Neural progenitor cell (in vitro differentiated cells): ENCODE measurements around the gene ARFIP2. TPM values are rescaled to one million over a fixed set of nuclear protein-coding genes. Genes with fewer than 3 reads are reported as not detected.
"Not testable (repeated sequence)": the region's sequence is repeated elsewhere in the genome, so short reads cannot be mapped to it uniquely, and the experiment has no call there.

Source experiments
- DNase-seq: peaks from one replicate; pipeline ENCODE4 v3.0.0-alpha.2; 2016; ENCODE audit warnings: low spot score
- H2AFZ ChIP-seq: fragments of 200-600 bp; sonication (generic); replicated peaks from 2 replicates; pipeline ENCODE4 v1.6.1; 2016; ENCODE audit warnings: antibody characterized with exemption
- H3F3A ChIP-seq: fragments of 200-600 bp; sonication (generic); 2 replicates; pipeline ENCODE4 v1.6.1; 2016; ENCODE audit warnings: antibody characterized with exemption, low read depth
- H3K27ac ChIP-seq: fragments of 200-600 bp; sonication (generic); 2 replicates; pipeline ENCODE4 v1.5.1; 2016; ENCODE audit warnings: mild to moderate bottlenecking
- H3K27me3 ChIP-seq: fragments of 200-600 bp; sonication (generic); 2 replicates; pipeline ENCODE4 v1.6.1; 2016; ENCODE audit warnings: mild to moderate bottlenecking, moderate library complexity
- H3K36me3 ChIP-seq: fragments of 200-600 bp; sonication (generic); 2 replicates; pipeline ENCODE4 v1.5.1; 2016
- H3K4me1 ChIP-seq: fragments of 200-600 bp; sonication (generic); 2 replicates; pipeline ENCODE4 v1.6.1; 2016; ENCODE audit warnings: mixed run types
- H3K4me2 ChIP-seq: fragments of 200-600 bp; sonication (generic); 2 replicates; pipeline ENCODE4 v1.6.1; 2016
- H3K4me3 ChIP-seq: fragments of 200-600 bp; sonication (generic); 2 replicates; pipeline ENCODE4 v1.5.1; 2016
- H3K79me2 ChIP-seq: fragments of 200-600 bp; sonication (generic); 2 replicates; pipeline ENCODE4 v1.6.1; 2016; ENCODE audit warnings: low read depth
- H3K9ac ChIP-seq: fragments of 200-600 bp; sonication (generic); 2 replicates; pipeline ENCODE4 v1.6.1; 2016
- H3K9me3 ChIP-seq: fragments of 200-600 bp; sonication (generic); 2 replicates; pipeline ENCODE4 v1.5.1; 2016; ENCODE audit warnings: low read depth
- H4K20me1 ChIP-seq: fragments of 200-600 bp; sonication (generic); 2 replicates; pipeline ENCODE4 v1.6.1; 2016; ENCODE audit warnings: low read depth
- H3K27ac Mint-ChIP-seq: 3 replicates; pipeline ENCODE4 v1.8.0; 2021; ENCODE audit warnings: mixed read lengths
- H3K27me3 Mint-ChIP-seq: 2 replicates; pipeline ENCODE4 v1.8.0; 2022; ENCODE audit warnings: low read depth, mild to moderate bottlenecking, inconsistent platforms, moderate library complexity, mixed read lengths; ENCODE audit not compliant: insufficient read depth
- H3K36me3 Mint-ChIP-seq: 3 replicates; pipeline ENCODE4 v1.8.0; 2021; ENCODE audit warnings: mixed read lengths
- H3K4me1 Mint-ChIP-seq: 3 replicates; pipeline ENCODE4 v1.8.0; 2021; ENCODE audit warnings: mixed read lengths
- H3K4me3 Mint-ChIP-seq: 3 replicates; pipeline ENCODE4 v1.8.0; 2021; ENCODE audit warnings: mild to moderate bottlenecking, moderate library complexity, mixed read lengths
- H3K9me3 Mint-ChIP-seq: 3 replicates; pipeline ENCODE4 v1.8.0; 2020; ENCODE audit warnings: mixed read lengths
- EZH2 ChIP-seq: fragments of 200-600 bp; sonication (generic); IDR thresholded peaks from 2 replicates; pipeline ENCODE4 v1.6.1; 2017; ENCODE audit warnings: antibody characterized with exemption, mild to moderate bottlenecking, moderate library complexity
- EZH2phosphoT487 ChIP-seq: fragments of 200-600 bp; sonication (generic); IDR thresholded peaks from 2 replicates; pipeline ENCODE4 v1.6.1; 2017; ENCODE audit warnings: antibody characterized with exemption
- total RNA-seq: library from RNA; depleted of rRNA; stranded (reverse); fragments of >200 nt; gene quantifications from 2 replicates; pipeline ENCODE4 v1.2.3, GENCODE V29; 2015; ENCODE audit warnings: low replicate concordance
- TF ChIP-seq, protein P1 (sequence below): fragments of 200-600 bp; sonication (generic); IDR thresholded peaks from 2 replicates; pipeline ENCODE4 v1.5.1; 2017; ENCODE audit warnings: antibody characterized with exemption, mild to moderate bottlenecking

Gene ARFIP2
- total RNA-seq, 1 donor from 2014 or later, result 40.2 TPM

DNA sequence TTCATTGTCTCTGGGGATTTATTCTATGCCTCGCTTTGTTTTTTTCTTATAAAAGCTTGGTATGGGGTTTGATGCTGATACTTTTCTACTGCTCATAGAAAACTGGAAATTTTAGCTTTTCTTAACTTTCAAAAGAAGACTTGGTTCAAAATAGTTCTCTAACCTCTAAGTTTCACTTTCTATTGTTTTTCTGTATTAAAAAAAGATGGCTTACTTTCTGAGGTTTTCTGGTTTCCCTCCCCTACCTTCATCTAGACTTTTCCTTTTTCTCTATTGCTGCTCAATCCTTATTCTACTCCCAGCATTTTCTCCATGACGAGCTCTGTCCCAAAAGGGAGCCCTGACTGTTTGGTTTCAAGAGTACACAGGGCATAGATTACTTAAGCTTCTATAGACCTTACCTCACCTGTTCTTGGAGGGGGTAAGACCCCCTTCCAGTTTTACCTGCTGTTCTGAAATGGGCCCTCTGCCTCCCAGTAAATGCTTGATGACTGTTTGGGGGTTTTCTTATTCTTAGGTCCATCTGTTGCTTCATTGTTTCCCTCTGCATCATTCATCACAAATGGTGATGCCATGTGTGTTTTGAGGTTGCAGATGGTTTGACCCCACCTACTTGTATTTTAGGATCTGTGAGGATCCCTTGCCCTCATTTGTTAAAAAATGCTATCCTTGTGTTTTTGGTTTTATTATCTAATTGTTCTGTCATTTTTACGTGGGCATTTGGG, 45.4 kb upstream of the ARFIP2 start:
- Mint-ChIP-seq H3K27ac (no peak overlapping the region), H3K9me3 (no peaks in the 10 kb centered on the region), H3K4me3 (no peak overlapping the region), H3K4me1 (no peaks in the 10 kb centered on the region), H3K27me3 (no peaks in the 10 kb centered on the region), H3K36me3 (peaks cover 4% of the 10 kb centered on the region)
- H3K79me2 ChIP-seq, result no peaks in the 10 kb centered on the region
- no peak overlapping the region for H2AFZ ChIP-seq
- H3K4me2 ChIP-seq, result no peak overlapping the region
- no peak for DNase-seq
- H3K27me3 ChIP-seq, result no peaks in the 10 kb centered on the region
- H3K4me1 ChIP-seq, result no peaks in the 10 kb centered on the region
- H4K20me1 ChIP-seq, result no peaks in the 10 kb centered on the region
- H3K9ac ChIP-seq, result no peak overlapping the region
- H3K9me3 ChIP-seq, result no peaks in the 10 kb centered on the region
- peaks cover 8% of the 10 kb centered on the region for H3F3A ChIP-seq
- H3K36me3 ChIP-seq, result no peaks in the 10 kb centered on the region
- TF ChIP-seq, protein P1, sequence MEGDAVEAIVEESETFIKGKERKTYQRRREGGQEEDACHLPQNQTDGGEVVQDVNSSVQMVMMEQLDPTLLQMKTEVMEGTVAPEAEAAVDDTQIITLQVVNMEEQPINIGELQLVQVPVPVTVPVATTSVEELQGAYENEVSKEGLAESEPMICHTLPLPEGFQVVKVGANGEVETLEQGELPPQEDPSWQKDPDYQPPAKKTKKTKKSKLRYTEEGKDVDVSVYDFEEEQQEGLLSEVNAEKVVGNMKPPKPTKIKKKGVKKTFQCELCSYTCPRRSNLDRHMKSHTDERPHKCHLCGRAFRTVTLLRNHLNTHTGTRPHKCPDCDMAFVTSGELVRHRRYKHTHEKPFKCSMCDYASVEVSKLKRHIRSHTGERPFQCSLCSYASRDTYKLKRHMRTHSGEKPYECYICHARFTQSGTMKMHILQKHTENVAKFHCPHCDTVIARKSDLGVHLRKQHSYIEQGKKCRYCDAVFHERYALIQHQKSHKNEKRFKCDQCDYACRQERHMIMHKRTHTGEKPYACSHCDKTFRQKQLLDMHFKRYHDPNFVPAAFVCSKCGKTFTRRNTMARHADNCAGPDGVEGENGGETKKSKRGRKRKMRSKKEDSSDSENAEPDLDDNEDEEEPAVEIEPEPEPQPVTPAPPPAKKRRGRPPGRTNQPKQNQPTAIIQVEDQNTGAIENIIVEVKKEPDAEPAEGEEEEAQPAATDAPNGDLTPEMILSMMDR, result no peak
- TF ChIP-seq EZH2 (no peak), EZH2phosphoT487 (no peak)
- no peak overlapping the region for H3K27ac ChIP-seq
- H3K4me3 ChIP-seq, result no peak overlapping the region

DNA sequence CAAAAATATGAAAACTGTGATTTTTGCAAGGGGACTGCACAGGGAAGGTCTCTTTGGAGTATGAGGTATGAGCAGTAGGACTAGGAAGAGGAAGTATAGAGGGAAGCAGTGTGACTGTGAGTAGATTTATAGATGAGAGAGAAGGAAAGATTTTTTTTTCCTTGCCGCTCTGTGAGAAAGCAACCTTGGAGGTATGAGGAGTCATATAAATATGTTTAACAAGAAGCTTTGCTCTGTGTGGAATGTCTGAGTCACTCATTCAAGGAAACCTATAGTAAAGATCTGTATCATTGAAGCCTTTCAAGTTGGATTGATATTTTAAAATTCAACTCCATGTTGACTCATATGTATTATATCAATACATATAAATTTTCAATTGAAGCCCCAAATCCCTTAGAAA, 42.1 kb upstream of the ARFIP2 start:
- no peaks in the 10 kb centered on the region for H3K9me3 Mint-ChIP-seq
- DNase-seq, result no peak
- no peaks in the 10 kb centered on the region for H3K27me3 Mint-ChIP-seq
- peaks cover 11% of the 10 kb centered on the region for H3K36me3 Mint-ChIP-seq
- Histone ChIP-seq H3K9me3 (no peaks in the 10 kb centered on the region), H3K79me2 (no peaks in the 10 kb centered on the region), H3F3A (no peaks in the 10 kb centered on the region), H3K36me3 (no peaks in the 10 kb centered on the region), H2AFZ (no peak overlapping the region), H3K4me3 (no peak overlapping the region), H3K9ac (no peak overlapping the region), H4K20me1 (no peaks in the 10 kb centered on the region), H3K27me3 (no peaks in the 10 kb centered on the region), H3K4me1 (no peaks in the 10 kb centered on the region), H3K27ac (no peak overlapping the region), H3K4me2 (no peak overlapping the region)
- H3K27ac Mint-ChIP-seq, result no peak overlapping the region
- H3K4me1 Mint-ChIP-seq, result no peaks in the 10 kb centered on the region
- no peak for TF ChIP-seq EZH2phosphoT487
- TF ChIP-seq EZH2, result no peak
- TF ChIP-seq, protein P1, result no peak
- no peak overlapping the region for H3K4me3 Mint-ChIP-seq

DNA sequence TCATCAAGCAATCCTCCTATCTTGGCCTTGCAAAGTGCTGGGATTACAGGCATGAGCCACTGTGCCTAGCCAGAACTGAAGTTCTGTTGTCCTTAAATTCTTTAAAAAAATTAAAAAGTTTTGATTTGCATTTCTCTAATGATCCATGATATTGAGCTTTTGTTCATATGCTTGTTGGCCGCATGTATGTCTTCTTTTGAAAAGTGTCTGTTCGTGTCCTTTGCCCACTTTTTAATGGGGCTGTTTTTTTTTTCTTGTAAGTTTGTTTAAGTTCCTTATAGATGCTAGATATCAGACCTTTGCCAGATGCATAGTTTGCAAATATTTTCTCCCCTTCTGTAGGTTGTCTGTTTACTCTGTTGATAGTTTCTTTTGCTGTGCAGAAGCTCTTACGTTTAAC, 40.8 kb upstream of the ARFIP2 start:
- H3K4me2 ChIP-seq, H3K27me3 Mint-ChIP-seq, H3K36me3 ChIP-seq, H3K4me1 ChIP-seq, H2AFZ ChIP-seq, H3F3A ChIP-seq, DNase-seq, H4K20me1 ChIP-seq, H3K27me3 ChIP-seq, H3K9ac ChIP-seq, H3K27ac Mint-ChIP-seq, H3K79me2 ChIP-seq, H3K4me3 Mint-ChIP-seq, H3K9me3 Mint-ChIP-seq, H3K9me3 ChIP-seq, H3K4me3 ChIP-seq, H3K4me1 Mint-ChIP-seq, H3K27ac ChIP-seq: not testable (repeated sequence)
- H3K36me3 Mint-ChIP-seq, result peaks cover 14% of the 10 kb centered on the region

DNA sequence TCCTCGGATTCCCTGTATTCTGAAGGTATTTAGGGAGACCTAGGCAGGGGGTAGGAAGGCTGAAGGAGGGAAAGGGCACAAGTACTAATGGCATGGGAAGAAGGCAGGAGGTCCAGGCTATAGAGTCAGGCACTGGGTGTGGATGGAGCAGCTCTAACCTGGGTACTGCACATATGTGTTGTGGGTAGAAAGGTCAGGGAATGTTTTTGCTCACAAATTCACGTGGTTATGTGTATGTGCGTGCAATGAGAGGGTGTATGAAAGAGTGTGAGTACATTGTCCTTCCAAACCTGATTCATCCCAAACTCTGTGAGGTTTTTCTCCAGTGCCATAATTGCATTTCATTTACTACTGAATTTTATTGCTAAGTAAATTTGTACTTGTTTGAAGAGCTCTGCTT, 39.1 kb upstream of the ARFIP2 start:
- no peaks in the 10 kb centered on the region for H3K36me3 ChIP-seq
- H3K36me3 Mint-ChIP-seq, result peaks cover 22% of the 10 kb centered on the region
- H3K4me2 ChIP-seq, result no peak overlapping the region
- H3K79me2 ChIP-seq, result no peaks in the 10 kb centered on the region
- no peak overlapping the region for H3K27ac ChIP-seq
- DNase-seq, result no peak
- TF ChIP-seq, protein P1, result no peak
- no peak for TF ChIP-seq EZH2phosphoT487
- no peak overlapping the region for H3K4me3 Mint-ChIP-seq
- H3K9me3 ChIP-seq, result no peaks in the 10 kb centered on the region
- no peaks in the 10 kb centered on the region for H3K4me1 ChIP-seq
- no peak overlapping the region for H3K9ac ChIP-seq
- no peaks in the 10 kb centered on the region for H3K9me3 Mint-ChIP-seq
- H3K27ac Mint-ChIP-seq, result no peak overlapping the region
- no peak overlapping the region for H3K4me3 ChIP-seq
- no peaks in the 10 kb centered on the region for H3F3A ChIP-seq
- H3K27me3 ChIP-seq, result no peaks in the 10 kb centered on the region
- H4K20me1 ChIP-seq, result no peaks in the 10 kb centered on the region
- H3K27me3 Mint-ChIP-seq, result no peaks in the 10 kb centered on the region
- no peaks in the 10 kb centered on the region for H3K4me1 Mint-ChIP-seq
- H2AFZ ChIP-seq, result no peak overlapping the region
